A549 (cell line): ENCODE data around the gene PITPNM1. TPM values are rescaled to one million over a fixed set of nuclear protein-coding genes. Genes with fewer than 3 reads are reported as not detected.

Experiments used
- ATAC-seq, 2 experiments: fragments of 200-7000 bp in 1 of 2; fragments of >200 bp in 1 of 2; cut with Nextera tagmentation in 1 of 2; cut with Tn5 transposase in 1 of 2; 3 replicates each; pipeline versions ENCODE4 v1.8.0 to v1.9.1; 2018 to 2020; ENCODE audit warnings: mild to moderate bottlenecking in 1 of 2, moderate library complexity in 1 of 2
- CTCF ChIA-PET: fragments of 300-600 bp; sonication (Branson Sonifier 250); formaldehyde crosslinking; extraction: SDS; loops from one replicate; lab custom pipeline; 2021; ENCODE audit warnings: antibody characterized with exemption, inconsistent platforms; lab: Yijun Ruan, JAX
- POLR2A ChIA-PET: fragments of 350-600 bp; formaldehyde crosslinking; extraction: SDS; loops from one replicate; lab custom pipeline; 2021; ENCODE audit warnings: antibody characterized with exemption, inconsistent platforms; lab: Yijun Ruan, JAX
- DNase-seq, 2 experiments: peaks; one replicate each; pipeline versions ENCODE4 v3.0.0 to v3.0.0-alpha.2; 2011 to 2016; ENCODE audit warnings: low read depth in 1 of 2, low spot score in 1 of 2
- FAIRE-seq: peaks from 2 replicates; lab custom pipeline; 2011; peaks lifted over from hg19 to GRCh38; lab: Jason Lieb, UNC
- H3K27ac ChIP-seq, 2 experiments: fragments of >200 bp; sonication (Bioruptor Twin); formaldehyde crosslinking; 3 replicates each; pipeline ENCODE4 v1.5.1; 2016 to 2017
- H3K4me1 ChIP-seq: fragments of >200 bp; sonication (Bioruptor Twin); formaldehyde crosslinking; 3 replicates; pipeline ENCODE4 v1.6.1; 2016
- H3K4me2 ChIP-seq: fragments of >200 bp; sonication (Bioruptor Twin); formaldehyde crosslinking; 3 replicates; pipeline ENCODE4 v1.6.1; 2016
- H3K4me3 ChIP-seq: fragments of >200 bp; sonication (Bioruptor Twin); formaldehyde crosslinking; 3 replicates; pipeline ENCODE4 v1.5.1; 2016
- H3K9me3 ChIP-seq: fragments of >200 bp; sonication (Bioruptor Twin); formaldehyde crosslinking; 3 replicates; pipeline ENCODE4 v1.6.1; 2016
- BHLHE40 ChIP-seq: IDR thresholded peaks from 2 replicates; pipeline ENCODE4 v1.6.1; 2012; ENCODE audit warnings: low read depth, low read length, inconsistent platforms
- CBX2 ChIP-seq: fragments of 200-600 bp; sonication (generic); IDR thresholded peaks from 2 replicates; pipeline ENCODE4 v1.6.1; 2016; ENCODE audit warnings: low read depth, mild to moderate bottlenecking, borderline replicate concordance
- CBX8 ChIP-seq: fragments of 200-600 bp; sonication (generic); IDR thresholded peaks from 2 replicates; pipeline ENCODE4 v1.6.1; 2016
- CEBPB ChIP-seq, 2 experiments: fragments of >200 bp in 1 of 2; sonication (Bioruptor Twin) in 1 of 2; formaldehyde crosslinking in 1 of 2; IDR thresholded peaks; 2 replicates each; pipeline ENCODE4 v1.6.1; 2012 to 2016
- EHF ChIP-seq: fragments of 250-450 bp; sonication (Bioruptor Pico); IDR thresholded peaks from 2 replicates; pipeline ENCODE4 v1.5.0; 2020; ENCODE audit warnings: mild to moderate bottlenecking
- EP300 ChIP-seq, 2 experiments: fragments of >200 bp; sonication (Bioruptor Twin); formaldehyde crosslinking; IDR thresholded peaks; 2 replicates in 1 of 2; 3 replicates in 1 of 2; pipeline ENCODE4 v1.6.1; 2016 to 2017
- HDAC2 ChIP-seq: fragments of 200-600 bp; sonication (generic); IDR thresholded peaks from 2 replicates; pipeline ENCODE4 v1.6.1; 2016
- HOXA7 ChIP-seq: fragments of 250-450 bp; sonication (Bioruptor Pico); IDR thresholded peaks from 2 replicates; pipeline ENCODE4 v1.5.0; 2020; ENCODE audit warnings: mild to moderate bottlenecking, moderate library complexity
- HOXB13 ChIP-seq: fragments of 250-450 bp; sonication (Bioruptor Pico); IDR thresholded peaks from 2 replicates; pipeline ENCODE4 v1.5.0; 2020; ENCODE audit warnings: low read depth, mild to moderate bottlenecking, moderate library complexity
- HOXB5 ChIP-seq: fragments of 250-450 bp; sonication (Bioruptor Pico); IDR thresholded peaks from 2 replicates; pipeline ENCODE4 v1.5.0; 2020; ENCODE audit warnings: mild to moderate bottlenecking, moderate library complexity
- KDM5A ChIP-seq: fragments of 200-600 bp; sonication (generic); IDR thresholded peaks from 2 replicates; pipeline ENCODE4 v1.6.1; 2016; ENCODE audit warnings: antibody characterized with exemption, mild to moderate bottlenecking
- MAZ ChIP-seq: fragments of 150-350 bp; IDR thresholded peaks from 2 replicates; pipeline ENCODE4 v1.6.1; 2014; ENCODE audit warnings: antibody characterized with exemption, low read depth, low read length, borderline replicate concordance
- NFE2L2 ChIP-seq: fragments of 150-350 bp; conservative IDR thresholded peaks from 2 replicates; pipeline ENCODE4 v1.6.1; 2014; ENCODE audit warnings: low read length
- NPAS2 ChIP-seq: fragments of 250-450 bp; sonication (Bioruptor Pico); IDR thresholded peaks from 2 replicates; pipeline ENCODE4 v1.8.0; 2022; ENCODE audit warnings: mild to moderate bottlenecking, moderate library complexity, borderline replicate concordance
- NR3C1 ChIP-seq: fragments of >200 bp; sonication (Bioruptor Twin); formaldehyde crosslinking; IDR thresholded peaks from 3 replicates; pipeline ENCODE4 v1.6.1; 2017
- PHF8 ChIP-seq: fragments of 200-600 bp; sonication (generic); IDR thresholded peaks from 2 replicates; pipeline ENCODE4 v1.6.1; 2016; ENCODE audit warnings: low read depth, mild to moderate bottlenecking, antibody characterized with exemption, moderate library complexity, borderline replicate concordance
- POLR2AphosphoS2 ChIP-seq: conservative IDR thresholded peaks from 2 replicates; pipeline ENCODE4 v1.6.1; 2012; ENCODE audit warnings: low read length, improper control_type of control experiment, inconsistent platforms
- RAD21 ChIP-seq, 2 experiments: fragments of >200 bp in 1 of 2; sonication (Bioruptor Twin) in 1 of 2; formaldehyde crosslinking in 1 of 2; IDR thresholded peaks in 1 of 2; conservative IDR thresholded peaks in 1 of 2; 2 replicates in 1 of 2; 3 replicates in 1 of 2; pipeline ENCODE4 v1.6.1; 2012 to 2018; ENCODE audit warnings: inconsistent platforms in 1 of 2
- RCOR1 ChIP-seq: fragments of 150-350 bp; IDR thresholded peaks from 2 replicates; pipeline ENCODE4 v1.6.1; 2014; ENCODE audit warnings: antibody characterized with exemption, low read length, low read depth
- RNF2 ChIP-seq: fragments of 200-600 bp; sonication (generic); IDR thresholded peaks from 2 replicates; pipeline ENCODE4 v1.6.1; 2016; ENCODE audit warnings: low read depth, mild to moderate bottlenecking, antibody characterized with exemption, moderate library complexity, borderline replicate concordance
- TFCP2L1 ChIP-seq: fragments of 250-450 bp; sonication (Bioruptor Pico); IDR thresholded peaks from 2 replicates; pipeline ENCODE4 v1.5.0; 2021; ENCODE audit warnings: mild to moderate bottlenecking
- ZFP36 ChIP-seq: fragments of 450-650 bp; IDR thresholded peaks from 2 replicates; pipeline ENCODE4 v1.6.1; 2014; ENCODE audit warnings: borderline replicate concordance; ENCODE audit not compliant: partially characterized antibody
- WGBS: methylation state at CpG from one replicate; pipeline ENCODE4 v1.1.6; 2017; ENCODE audit errors: missing lambda C conversion rate; 5-methylcytosine and 5-hydroxymethylcytosine counted together
- polyA plus RNA-seq, 4 experiments: library from polyadenylated mRNA; depleted of rRNA in 3 of 4; stranded (reverse); fragments of >200 nt; fragmentation: RNase III in 1 of 4; extraction: RNeasy Plus Mini Kit Qiagen cat#74134 plus additional on column Dnase treatment in 1 of 4; gene quantifications; 2 replicates in 3 of 4; 3 replicates in 1 of 4; pipeline ENCODE4 v1.2.3, GENCODE V29; 2011 to 2017
- TF ChIP-seq, protein P1 (sequence below): fragments of 450-650 bp; IDR thresholded peaks from 2 replicates; pipeline ENCODE4 v1.6.1; 2014; ENCODE audit warnings: antibody characterized with exemption
- TF ChIP-seq, protein P2 (sequence below): fragments of >200 bp; sonication (Bioruptor Twin); formaldehyde crosslinking; IDR thresholded peaks from 3 replicates; pipeline ENCODE4 v1.5.1; 2016
- TF ChIP-seq, protein P3 (sequence below): fragments of >200 bp; sonication (Bioruptor Twin); formaldehyde crosslinking; IDR thresholded peaks from 3 replicates; pipeline ENCODE4 v1.6.1; 2016
- TF ChIP-seq, protein P4 (sequence below): fragments of 250-450 bp; sonication (Bioruptor Pico); IDR thresholded peaks from 2 replicates; pipeline ENCODE4 v1.5.0; 2021; ENCODE audit warnings: mild to moderate bottlenecking, moderate library complexity, borderline replicate concordance

PITPNM1 gene
- polyA plus RNA-seq, 2 of the 4 experiments (the other 2 are of a cell fraction), result 14.2 to 42.0 TPM

DNA sequence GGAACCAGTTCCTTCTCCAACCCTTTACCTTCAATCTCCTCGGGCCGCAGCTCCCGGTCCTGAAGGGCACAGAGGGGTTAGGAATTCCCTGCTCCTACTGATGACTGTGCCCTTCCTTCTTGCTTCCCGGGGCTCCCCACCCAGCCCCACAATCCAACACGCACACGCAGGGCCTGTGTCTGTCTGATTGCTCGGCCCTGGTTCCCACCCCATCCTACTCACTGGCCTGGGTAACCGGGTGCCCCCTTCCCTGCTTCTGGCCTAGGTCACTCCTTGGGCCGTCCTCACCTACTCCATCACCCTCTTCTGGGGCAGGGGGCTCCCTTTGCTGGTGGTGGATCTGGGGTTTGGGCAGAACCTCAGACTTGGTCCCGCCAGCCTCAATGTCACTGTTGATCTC is 16.8 kb upstream of the PITPNM1 start (continued):
- TF ChIP-seq, protein P1, sequence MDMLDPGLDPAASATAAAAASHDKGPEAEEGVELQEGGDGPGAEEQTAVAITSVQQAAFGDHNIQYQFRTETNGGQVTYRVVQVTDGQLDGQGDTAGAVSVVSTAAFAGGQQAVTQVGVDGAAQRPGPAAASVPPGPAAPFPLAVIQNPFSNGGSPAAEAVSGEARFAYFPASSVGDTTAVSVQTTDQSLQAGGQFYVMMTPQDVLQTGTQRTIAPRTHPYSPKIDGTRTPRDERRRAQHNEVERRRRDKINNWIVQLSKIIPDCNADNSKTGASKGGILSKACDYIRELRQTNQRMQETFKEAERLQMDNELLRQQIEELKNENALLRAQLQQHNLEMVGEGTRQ, result no peak
- no peak for TF ChIP-seq EHF (CRISPR knock-in tag)
- TF ChIP-seq RCOR1, result no peak
- TF ChIP-seq RNF2, result no peak
- TF ChIP-seq HOXA7 (CRISPR knock-in tag), result no peak
- TF ChIP-seq, protein P2, sequence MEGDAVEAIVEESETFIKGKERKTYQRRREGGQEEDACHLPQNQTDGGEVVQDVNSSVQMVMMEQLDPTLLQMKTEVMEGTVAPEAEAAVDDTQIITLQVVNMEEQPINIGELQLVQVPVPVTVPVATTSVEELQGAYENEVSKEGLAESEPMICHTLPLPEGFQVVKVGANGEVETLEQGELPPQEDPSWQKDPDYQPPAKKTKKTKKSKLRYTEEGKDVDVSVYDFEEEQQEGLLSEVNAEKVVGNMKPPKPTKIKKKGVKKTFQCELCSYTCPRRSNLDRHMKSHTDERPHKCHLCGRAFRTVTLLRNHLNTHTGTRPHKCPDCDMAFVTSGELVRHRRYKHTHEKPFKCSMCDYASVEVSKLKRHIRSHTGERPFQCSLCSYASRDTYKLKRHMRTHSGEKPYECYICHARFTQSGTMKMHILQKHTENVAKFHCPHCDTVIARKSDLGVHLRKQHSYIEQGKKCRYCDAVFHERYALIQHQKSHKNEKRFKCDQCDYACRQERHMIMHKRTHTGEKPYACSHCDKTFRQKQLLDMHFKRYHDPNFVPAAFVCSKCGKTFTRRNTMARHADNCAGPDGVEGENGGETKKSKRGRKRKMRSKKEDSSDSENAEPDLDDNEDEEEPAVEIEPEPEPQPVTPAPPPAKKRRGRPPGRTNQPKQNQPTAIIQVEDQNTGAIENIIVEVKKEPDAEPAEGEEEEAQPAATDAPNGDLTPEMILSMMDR, result no peak
- no peak for TF ChIP-seq HOXB5 (CRISPR knock-in tag)
- TF ChIP-seq POLR2AphosphoS2, result no peak
- no peak for TF ChIP-seq TFCP2L1 (CRISPR knock-in tag)
- no peak for TF ChIP-seq KDM5A
- TF ChIP-seq HOXB13, result no peak

DNA sequence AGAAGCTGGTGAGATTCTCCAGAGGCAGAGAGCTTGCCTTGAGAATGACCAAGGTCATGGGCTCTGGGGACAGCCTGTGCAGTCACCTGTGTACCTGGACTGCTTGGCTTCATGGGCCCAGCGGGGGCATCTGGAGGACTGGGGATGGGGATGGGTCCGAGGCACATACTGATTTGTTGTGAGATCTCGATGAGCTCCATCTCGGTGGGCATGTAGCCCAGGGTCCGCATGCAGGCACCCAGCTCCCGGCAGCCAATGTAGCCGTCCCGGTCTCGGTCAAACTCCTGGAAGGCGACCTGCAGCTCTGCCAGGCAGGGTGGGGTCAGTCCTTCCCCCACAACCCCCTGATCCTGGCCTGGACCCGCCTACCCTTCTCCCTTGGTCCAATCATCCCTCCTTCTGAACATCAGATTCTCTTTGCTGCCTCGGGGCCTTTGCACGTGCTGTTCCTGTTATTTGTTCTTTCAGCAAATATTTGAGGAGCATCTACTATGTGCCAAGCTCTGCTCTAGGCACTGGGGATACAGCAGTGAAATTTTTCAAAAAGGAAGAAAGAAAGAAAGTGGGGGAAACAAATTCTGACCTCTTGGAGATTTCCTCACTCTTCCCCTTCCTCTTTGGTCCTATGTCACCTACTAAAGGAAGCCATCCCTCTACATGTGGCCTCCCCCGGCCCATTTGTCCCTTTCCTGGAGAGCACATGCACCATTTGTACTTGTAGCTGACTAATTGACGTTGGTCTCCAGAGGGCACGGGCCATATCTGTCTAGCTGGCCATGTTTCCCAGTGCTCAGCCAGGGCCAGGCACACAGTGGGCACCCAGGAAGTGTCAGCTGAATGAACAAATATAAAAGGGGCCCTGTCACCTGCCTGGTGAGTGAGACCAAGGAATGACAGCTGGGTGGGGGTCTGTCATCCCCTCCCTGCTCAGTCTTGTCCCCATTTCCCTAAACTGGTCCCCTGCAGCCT is 16.0 kb upstream of the PITPNM1 start:
- 70% methylated on average over 16 of the region's 16 CpGs for WGBS
- no peak for ATAC-seq
- no peak for TF ChIP-seq NR3C1
- TF ChIP-seq BHLHE40, result no peak
- TF ChIP-seq NPAS2 (CRISPR knock-in tag), result no peak
- TF ChIP-seq, protein P3, sequence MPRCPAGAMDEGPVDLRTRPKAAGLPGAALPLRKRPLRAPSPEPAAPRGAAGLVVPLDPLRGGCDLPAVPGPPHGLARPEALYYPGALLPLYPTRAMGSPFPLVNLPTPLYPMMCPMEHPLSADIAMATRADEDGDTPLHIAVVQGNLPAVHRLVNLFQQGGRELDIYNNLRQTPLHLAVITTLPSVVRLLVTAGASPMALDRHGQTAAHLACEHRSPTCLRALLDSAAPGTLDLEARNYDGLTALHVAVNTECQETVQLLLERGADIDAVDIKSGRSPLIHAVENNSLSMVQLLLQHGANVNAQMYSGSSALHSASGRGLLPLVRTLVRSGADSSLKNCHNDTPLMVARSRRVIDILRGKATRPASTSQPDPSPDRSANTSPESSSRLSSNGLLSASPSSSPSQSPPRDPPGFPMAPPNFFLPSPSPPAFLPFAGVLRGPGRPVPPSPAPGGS, result no peak
- no peak for TF ChIP-seq RAD21 (conservative IDR thresholded peaks at IDR 0.05 in 1 of 2, IDR thresholded peaks at IDR 0.05 in 1 of 2)
- no peak for TF ChIP-seq HDAC2
- DNase-seq, result no peak
- Histone ChIP-seq H3K9me3 (no peaks in the 10 kb centered on the region), H3K4me3 (no peak overlapping the region), H3K27ac (no peak overlapping the region), H3K4me2 (no peak overlapping the region), H3K4me1 (no peaks in the 10 kb centered on the region)
- ChIA-PET POLR2A (no interaction called here), CTCF (interaction anchor here (0.6 to 1.3 kb wide), 5 partner anchors 57 to 763 kb away, joined by 3 read pairs; partner anchors contain the start of gene GSTP1)
- FAIRE-seq, result no peak

DNA sequence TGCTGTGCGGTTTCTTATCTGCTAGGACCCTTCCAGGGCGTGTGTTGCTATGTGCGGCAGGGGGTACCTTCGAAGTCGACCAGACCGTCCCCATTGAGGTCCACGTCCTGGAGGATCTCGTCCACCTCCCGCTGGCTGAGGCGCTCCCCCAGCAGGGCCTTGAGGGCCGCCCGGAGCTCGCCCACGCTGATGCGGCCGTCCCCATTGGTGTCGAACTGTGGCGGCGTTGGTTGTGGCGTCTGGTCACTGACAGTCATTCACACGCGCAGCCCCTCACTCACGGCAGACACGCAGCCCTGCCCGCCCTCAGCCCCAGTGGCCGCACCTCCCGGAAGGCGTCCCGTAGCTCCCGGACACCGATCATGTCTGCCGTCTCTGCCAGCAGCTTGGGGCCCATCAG is 14.6 kb upstream of the PITPNM1 start:
- H3K9me3 ChIP-seq, result no peaks in the 10 kb centered on the region
- POLR2A ChIA-PET, result no interaction called here
- H3K4me2 ChIP-seq, result no peak overlapping the region
- no peak overlapping the region for H3K27ac ChIP-seq
- no peak overlapping the region for H3K4me3 ChIP-seq
- WGBS, result 83% methylated on average over 28 of the region's 32 CpGs
- FAIRE-seq, result no peak
- TF ChIP-seq ZFP36 (no peak), EP300 (IDR thresholded peaks at IDR 0.05) (no peak), TFCP2L1 (CRISPR knock-in tag) (no peak), CBX8 (no peak), PHF8 (no peak), MAZ (no peak), RNF2 (no peak), CEBPB (IDR thresholded peaks at IDR 0.05) (no peak), CBX2 (no peak), NFE2L2 (no peak)
- TF ChIP-seq, protein P3, result no peak
- TF ChIP-seq, protein P4, sequence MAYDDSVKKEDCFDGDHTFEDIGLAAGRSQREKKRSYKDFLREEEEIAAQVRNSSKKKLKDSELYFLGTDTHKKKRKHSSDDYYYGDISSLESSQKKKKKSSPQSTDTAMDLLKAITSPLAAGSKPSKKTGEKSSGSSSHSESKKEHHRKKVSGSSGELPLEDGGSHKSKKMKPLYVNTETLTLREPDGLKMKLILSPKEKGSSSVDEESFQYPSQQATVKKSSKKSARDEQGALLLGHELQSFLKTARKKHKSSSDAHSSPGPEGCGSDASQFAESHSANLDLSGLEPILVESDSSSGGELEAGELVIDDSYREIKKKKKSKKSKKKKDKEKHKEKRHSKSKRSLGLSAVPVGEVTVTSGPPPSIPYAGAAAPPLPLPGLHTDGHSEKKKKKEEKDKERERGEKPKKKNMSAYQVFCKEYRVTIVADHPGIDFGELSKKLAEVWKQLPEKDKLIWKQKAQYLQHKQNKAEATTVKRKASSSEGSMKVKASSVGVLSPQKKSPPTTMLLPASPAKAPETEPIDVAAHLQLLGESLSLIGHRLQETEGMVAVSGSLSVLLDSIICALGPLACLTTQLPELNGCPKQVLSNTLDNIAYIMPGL (CRISPR knock-in tag), result no peak
- TF ChIP-seq, all 56 proteins: peak for 0
- DNase-seq (no peak), ATAC-seq (no peak)
- CTCF ChIA-PET, result interaction anchor here (0.9 to 1.8 kb wide), 2 partner anchors 27 to 53 kb away, joined by 3 to 6 read pairs; no protein-coding TSS in a partner anchor
- H3K4me1 ChIP-seq, result no peaks in the 10 kb centered on the region
